ENCODE data around the gene CDKL1. TPM values are rescaled to one million over a fixed set of nuclear protein-coding genes. Genes with fewer than 3 reads are reported as not detected.
"Not testable (repeated sequence)": the region's sequence is repeated elsewhere in the genome, so short reads cannot be mapped to it uniquely, and the experiment has no call there.

The CDKL1 gene
- total RNA-seq, 1 donor from 2014 or later, result 15.8 TPM

GRCh38 chr14:50389668-50390441, 6.8 kb downstream of the CDKL1 start:
- intact Hi-C loops (cut with DNase I), result no loop called here
- no peak for DNase-seq (ENCODE audit: low spot score)
- ATAC-seq, result no peak

GRCh38 chr14:50388256-50388931, 8.3 kb downstream of the CDKL1 start:
- intact Hi-C loops (cut with DNase I), result no loop called here
- ATAC-seq (no peak), DNase-seq (ENCODE audit: low spot score) (no peak)

GRCh38 chr14:50387548-50387947, 9.1 kb downstream of the CDKL1 start:
- intact Hi-C loops (cut with DNase I), result no loop called here
- no peak for ATAC-seq

GRCh38 chr14:50383618-50384225, 13.0 kb downstream of the CDKL1 start:
- intact Hi-C loops (cut with DNase I), result no loop called here
- ATAC-seq (peak; percentile 65), DNase-seq (ENCODE audit: low spot score) (no peak)

More at GRCh38 chr14:50387548-50387947, 9.1 kb downstream of the CDKL1 start:
- no peak for DNase-seq (ENCODE audit: low spot score)

GRCh38 chr14:50381823-50382287, 14.8 kb downstream of the CDKL1 start:
- ATAC-seq, result no peak
- no peak for DNase-seq (ENCODE audit: low spot score)
- intact Hi-C loops (cut with DNase I), result no loop called here

- ATAC-seq, result no peak
- intact Hi-C loops (cut with DNase I), result no loop called here
- no peak for DNase-seq (ENCODE audit: low spot score)
Measured at GRCh38 chr14:50381008-50381407, 15.7 kb downstream of the CDKL1 start.

- no peak for DNase-seq (ENCODE audit: low spot score)
Measured at GRCh38 chr14:50380455-50380854, 16.2 kb downstream of the CDKL1 start.

GRCh38 chr14:50379563-50379962, 17.1 kb downstream of the CDKL1 start:
- ATAC-seq (no peak), DNase-seq (ENCODE audit: low spot score) (no peak)
- intact Hi-C loops (cut with DNase I), result no loop called here

More at GRCh38 chr14:50380455-50380854, 16.2 kb downstream of the CDKL1 start:
- no peak for ATAC-seq
- intact Hi-C loops (cut with DNase I), result no loop called here

- no peak for DNase-seq (ENCODE audit: low spot score)
- no peak for ATAC-seq
- intact Hi-C loops (cut with DNase I), result no loop called here
Measured at GRCh38 chr14:50377550-50378085, 19.1 kb downstream of the CDKL1 start.

- intact Hi-C loops (cut with DNase I), result no loop called here
- DNase-seq (ENCODE audit: low spot score) (no peak), ATAC-seq (no peak)
Measured at GRCh38 chr14:50375760-50376159, 20.9 kb downstream of the CDKL1 start.

GRCh38 chr14:50373959-50374358, 22.7 kb downstream of the CDKL1 start:
- intact Hi-C loops (cut with DNase I), result no loop called here
- ATAC-seq (no peak), DNase-seq (ENCODE audit: low spot score) (no peak)

GRCh38 chr14:50371546-50371945, 25.1 kb downstream of the CDKL1 start:
- DNase-seq (ENCODE audit: low spot score), result no peak
- ATAC-seq, result no peak
- intact Hi-C loops (cut with DNase I), result no loop called here

- intact Hi-C loops (cut with DNase I), result no loop called here
- DNase-seq (ENCODE audit: low spot score) (no peak), ATAC-seq (no peak)
Measured at GRCh38 chr14:50366589-50366988, 30.1 kb downstream of the CDKL1 start.

GRCh38 chr14:50366115-50366514, 30.6 kb downstream of the CDKL1 start:
- DNase-seq (ENCODE audit: low spot score), result no peak
- intact Hi-C loops (cut with DNase I), result no loop called here
- ATAC-seq, result no peak

GRCh38 chr14:50365572-50365971, 31.1 kb downstream of the CDKL1 start:
- intact Hi-C loops (cut with DNase I); DNase-seq (ENCODE audit: low spot score); ATAC-seq: not testable (repeated sequence)

- DNase-seq (ENCODE audit: low spot score) (no peak), ATAC-seq (no peak)
- intact Hi-C loops (cut with DNase I), result no loop called here
Measured at GRCh38 chr14:50364792-50365191, 31.9 kb downstream of the CDKL1 start.

- ATAC-seq (peak; percentile 74), DNase-seq (ENCODE audit: low spot score) (no peak)
- intact Hi-C loops (cut with DNase I), result no loop called here
Measured at GRCh38 chr14:50363714-50364111, 33.0 kb downstream of the CDKL1 start.

GRCh38 chr14:50362764-50363713, 33.6 kb downstream of the CDKL1 start:
- intact Hi-C loops (cut with DNase I), result no loop called here
- ATAC-seq (peak; percentile 48), DNase-seq (ENCODE audit: low spot score) (no peak)

Data from sciatic nerve (tissue), 2 donors.